ENCODE results near the gene FBLN2.
"Not testable (repeated sequence)": the region's sequence is repeated elsewhere in the genome, so short reads cannot be mapped to it uniquely, and the experiment has no call there.

Gene FBLN2

DNA sequence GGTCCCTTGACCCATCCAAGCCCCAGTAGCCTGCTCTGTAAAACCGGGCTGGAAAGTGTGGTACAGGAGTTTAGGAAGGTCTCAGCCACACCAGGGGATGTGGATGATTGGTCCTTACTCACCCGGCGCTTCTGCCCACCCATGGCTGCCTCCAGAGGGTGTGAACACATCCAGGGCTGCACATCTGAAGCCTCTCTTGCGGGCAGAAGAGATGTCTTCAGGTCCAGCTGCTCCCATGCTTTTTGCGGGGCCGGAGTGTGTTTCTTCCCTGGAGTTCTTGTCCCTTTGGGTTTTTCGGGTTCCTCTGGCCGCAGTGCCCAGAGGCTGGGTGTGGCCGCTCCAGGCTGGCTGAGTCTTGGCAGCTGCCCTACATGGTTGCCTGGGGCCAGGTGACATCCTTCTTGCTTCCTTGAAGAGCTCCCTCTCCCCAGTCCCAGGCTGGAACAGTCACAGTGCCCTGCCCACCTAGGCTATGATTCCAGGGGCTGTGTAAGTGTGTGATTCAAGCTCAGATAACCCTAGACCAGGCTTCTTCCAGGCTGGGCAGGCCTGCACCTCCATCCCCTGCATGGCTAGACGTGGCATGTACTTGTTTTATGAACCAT lies 34.9 kb upstream of the FBLN2 start:
- DNase-seq = no peak

DNA sequence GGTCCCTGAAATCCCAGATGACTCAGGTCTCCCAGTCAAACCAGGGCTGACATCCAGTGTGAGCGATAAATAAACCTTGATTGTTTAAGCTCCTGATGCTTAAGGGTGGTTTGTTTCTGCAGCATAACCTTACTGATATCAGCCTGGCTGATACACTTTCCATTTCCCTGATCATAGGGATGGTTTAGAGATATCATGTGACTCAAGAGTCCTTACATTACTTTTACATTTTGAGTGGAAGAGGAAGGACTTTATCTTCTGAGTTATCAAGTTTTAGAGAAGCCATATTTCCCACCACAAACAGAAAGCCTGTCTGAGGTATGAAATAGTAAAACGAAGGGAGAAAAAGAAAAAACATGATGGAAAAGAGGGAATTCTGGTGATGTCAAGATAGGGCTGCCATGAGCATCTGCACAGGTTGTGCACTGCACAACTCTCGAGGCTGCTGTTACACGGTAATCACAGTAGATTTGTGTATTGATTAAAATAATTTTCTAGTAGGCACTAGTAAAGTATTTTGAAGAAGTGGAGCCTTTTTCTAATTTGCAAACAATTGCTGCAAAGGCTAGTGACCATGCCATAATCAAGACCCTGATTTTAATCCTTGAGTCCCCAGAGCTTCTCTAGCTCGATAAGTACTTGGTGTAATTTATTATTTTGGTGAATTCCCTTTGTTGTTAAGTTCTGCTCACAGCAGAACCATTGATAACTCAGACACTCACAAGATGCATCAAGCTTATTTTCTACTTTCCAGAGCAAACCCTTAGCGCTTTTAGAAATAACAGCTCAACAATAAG lies 34.1 kb upstream of the FBLN2 start:
- no peak for DNase-seq

- no peak for DNase-seq
These were observed 32.9 kb upstream of the FBLN2 start for GRCh38 chr3:13515786-13516759.

GRCh38 chr3:13516760-13517135 lies 32.2 kb upstream of the FBLN2 start:
- no peak for DNase-seq

DNA sequence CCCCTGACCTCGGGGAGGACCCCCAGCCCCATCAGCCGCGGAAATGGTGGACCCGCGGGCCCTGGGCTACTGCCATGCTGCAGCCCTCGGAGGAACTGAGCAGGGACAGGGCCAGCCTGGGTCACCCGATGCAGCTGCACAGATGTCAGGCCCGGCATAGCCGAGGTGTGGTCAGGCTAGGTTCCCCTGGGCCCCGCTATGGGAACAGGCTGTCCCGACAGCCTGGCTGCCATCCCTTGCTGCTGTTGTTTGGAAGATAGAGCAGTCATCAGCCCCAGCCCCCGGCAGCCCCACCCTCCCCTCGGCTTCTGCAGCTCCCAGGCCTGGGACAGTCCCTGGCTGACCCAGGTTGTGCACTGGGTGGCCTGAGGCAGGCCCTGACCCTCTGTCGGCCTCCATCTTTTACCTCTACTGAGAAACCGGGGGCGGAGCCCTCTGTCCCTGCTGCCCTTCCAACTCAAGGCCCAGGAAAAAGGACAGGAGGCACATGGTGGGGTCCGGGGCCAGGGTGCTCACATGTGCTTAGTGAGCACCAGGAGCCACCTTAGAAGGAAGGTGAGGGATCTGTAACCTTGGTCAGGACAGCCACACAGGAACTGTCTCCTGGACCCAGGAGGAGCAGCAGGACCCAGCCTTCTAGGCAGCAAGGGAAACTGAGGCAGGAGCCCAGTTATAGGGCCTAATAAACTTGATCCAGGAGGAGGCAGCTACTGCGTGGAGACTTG lies 31.5 kb upstream of the FBLN2 start:
- no peak for DNase-seq

- peak; percentile 34 for DNase-seq
These were observed 30.4 kb upstream of the FBLN2 start for GRCh38 chr3:13518516-13518953.

DNA sequence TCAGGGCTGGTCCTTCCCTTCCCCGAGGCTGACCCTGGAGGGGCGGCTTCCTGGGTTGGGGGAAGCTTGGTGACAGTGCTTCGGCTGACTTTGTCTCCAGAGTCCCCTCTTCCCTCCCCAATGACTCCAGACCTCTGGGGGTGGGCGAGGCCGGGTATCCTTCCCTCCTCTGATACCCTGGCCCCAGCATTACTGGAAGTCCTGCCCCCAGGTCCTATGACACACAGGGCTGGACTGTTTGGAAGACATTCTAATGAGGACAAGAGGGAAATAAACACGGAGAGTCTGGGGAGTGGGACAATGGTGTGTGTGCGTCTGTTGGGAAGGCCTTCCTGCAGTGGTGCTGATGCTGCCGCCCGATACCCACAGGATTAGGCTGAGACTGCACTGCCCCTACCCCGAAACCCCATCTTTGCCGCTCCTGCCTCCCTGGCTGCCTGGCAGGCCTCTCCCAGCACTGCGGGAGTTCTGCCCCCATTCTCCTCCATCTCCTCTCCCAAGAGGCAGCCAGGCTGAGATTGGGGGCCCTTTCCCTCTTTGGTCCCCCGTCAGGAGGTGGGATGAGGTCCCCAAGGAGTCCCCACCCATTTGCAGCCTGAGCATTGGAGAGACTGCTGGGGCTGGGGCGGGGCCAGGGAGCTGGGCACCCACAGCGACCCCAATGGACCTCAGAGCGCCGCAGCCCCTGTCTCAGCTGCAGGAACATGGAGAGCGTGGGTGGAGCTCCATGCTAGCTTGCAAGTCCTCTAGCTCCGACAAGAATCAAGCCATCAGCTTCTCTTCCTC lies 29.7 kb upstream of the FBLN2 start:
- DNase-seq = no peak

DNA sequence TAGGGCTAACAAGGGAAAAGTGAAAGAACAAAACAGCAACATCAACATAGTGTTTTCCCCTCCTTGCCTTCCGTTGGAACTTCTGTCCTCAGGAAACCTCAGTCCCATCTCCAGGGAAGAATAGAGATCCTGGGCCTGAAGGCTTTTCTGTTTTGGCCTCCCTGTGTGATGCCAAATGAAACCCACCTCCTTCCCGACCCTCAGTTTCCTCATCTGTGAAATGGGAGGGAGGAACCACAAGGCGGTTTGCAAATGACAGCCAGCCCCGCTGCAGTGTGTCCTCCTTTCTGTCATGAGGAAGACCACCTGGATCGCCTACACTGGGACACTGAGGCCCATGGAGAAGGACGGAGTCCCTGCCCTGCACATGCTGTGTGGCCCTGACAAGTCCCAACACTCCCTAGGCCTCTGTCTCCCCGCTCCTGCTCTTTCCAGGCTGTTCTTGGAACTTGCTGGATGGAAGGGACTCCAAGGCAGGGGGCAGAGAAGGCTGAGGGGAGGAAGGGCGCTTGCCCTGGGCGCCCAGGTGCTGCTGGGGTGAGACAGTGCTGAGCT lies 28.5 kb upstream of the FBLN2 start:
- no peak for DNase-seq

GRCh38 chr3:13521309-13521708 lies 27.6 kb upstream of the FBLN2 start:
- DNase-seq = no peak

DNA sequence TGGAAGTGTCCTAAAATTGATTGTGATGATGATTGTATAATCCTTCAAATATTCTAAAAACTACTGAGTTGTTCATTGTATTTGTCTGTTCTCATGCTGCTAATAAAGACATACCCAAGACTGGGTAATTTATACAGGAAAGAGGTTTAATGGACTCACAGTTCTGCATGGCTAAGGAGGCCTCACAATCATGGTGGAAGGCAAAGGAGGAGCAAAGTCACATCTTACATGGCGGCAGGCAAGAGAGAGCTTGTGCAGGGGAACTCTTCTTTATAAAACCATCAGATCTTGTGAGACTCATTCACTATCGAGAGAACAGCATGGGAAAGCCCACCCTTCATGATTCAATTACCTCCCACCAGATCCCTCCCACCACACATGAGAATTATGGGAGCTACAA lies 27.2 kb upstream of the FBLN2 start:
- DNase-seq = not testable (repeated sequence)

DNA sequence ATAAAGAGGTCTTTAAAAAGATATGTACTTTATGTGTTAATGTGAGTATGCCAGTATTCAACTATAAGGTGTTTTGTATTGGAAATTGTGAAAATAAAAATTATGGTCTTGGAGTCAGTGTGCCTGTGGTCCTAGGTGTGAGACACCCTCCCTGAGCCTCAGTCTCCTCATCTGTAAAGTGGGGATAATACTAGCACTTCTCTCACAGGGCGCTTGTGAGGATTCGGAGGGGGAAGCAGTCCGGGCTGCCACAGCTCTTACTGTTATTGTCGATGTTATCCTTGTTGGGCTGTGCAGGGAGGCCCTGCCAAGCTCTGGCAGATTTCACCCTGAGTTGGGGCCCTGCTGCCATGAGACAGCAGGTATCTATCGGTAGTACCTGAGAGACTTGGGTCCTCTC lies 26.7 kb upstream of the FBLN2 start:
- no peak for DNase-seq

- peak; percentile 81 for DNase-seq
These were observed 23.8 kb upstream of the FBLN2 start for GRCh38 chr3:13524979-13525669.

GRCh38 chr3:13525827-13526625 lies 22.9 kb upstream of the FBLN2 start:
- DNase-seq = no peak

DNA sequence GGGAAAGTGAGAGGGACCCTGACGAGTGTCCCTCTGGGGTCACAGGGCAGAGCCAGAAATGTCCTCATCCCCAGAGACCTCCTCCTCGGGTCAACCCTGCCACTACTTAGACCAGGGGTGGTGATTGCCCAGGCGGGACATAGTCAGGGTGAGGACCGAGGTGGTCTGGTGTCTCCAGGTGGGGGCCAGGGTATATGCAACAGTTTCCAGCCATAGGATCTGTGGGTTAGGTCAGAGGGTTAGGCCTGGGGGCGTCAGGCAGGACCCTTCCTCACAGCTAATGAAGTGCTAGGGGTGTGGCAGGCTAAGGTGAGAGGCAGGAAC lies 22.3 kb upstream of the FBLN2 start:
- DNase-seq = no peak

DNA sequence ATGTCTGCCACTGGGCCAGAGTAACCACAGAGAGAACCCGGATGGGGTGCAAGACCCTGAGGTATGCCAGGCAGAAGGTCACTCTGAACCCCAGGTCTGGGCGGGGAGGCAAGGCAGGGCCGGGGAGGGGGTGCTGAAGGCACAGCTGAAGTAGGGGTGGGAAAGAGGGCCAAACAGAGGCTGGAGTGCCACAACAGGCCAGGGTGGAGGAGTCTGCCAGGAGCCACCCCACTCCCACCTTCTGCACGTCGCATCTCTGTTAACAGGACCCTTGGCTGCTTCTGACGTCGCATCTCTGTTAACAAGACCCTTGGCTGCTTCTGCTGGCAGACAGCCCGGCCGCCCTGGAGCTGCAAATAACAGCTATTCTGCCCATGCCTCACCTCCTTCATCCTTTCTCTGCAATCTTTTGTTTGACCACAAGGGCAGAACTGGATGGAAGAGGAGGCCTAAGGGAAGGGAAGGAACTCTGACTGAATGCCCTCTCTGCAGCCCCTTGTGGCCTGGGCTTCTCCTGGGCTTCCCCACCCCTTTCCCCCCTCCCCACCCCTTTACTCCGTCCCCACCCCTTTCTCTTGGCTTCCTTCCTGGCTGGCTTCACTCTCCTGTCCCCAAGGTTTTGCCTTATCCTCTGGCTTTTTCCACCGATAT lies 20.6 kb upstream of the FBLN2 start:
- peak; percentile 25 for DNase-seq

DNA sequence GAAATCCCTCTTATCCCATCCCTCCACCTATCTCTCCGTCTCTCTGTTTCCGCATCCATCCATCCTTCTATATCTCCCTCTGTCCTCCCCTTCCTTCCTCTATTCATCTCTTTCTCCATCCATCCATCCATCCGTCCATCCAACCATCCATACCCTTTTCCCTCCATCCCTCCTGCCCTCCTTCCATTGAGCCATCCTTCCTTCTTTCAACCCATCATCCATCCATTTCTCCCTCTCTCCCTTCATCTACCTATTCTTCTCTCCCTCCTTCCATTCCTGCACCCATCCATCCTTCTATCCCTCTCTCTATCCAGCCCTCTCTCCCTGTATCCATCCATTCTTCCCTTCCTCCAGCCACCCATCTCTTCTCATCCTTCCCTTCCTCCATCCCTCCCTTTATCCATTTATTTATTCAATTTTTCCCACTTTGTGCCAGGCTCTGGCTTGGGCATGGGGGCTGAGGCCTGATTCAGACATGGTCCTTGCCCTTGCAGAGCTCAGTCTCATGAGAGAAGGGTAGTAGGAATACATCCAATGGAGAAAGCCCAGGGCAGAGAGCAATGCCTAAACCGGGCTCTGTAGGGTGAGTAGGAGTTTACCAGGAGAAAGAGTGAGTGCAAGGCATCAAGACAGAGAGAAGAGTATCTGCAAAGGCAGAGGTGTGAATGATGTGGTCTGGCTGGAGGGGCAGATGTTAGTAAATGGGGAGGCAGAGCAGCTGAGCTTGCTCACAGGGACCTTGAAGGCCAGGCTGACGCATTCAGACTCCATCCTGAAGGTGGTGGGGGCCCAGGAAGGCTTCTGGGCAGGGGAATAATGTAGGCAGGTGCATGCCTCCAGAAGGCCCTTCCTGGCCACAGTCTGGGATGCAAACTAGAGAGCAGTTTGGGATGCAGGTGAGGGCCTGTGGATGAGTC lies 19.5 kb upstream of the FBLN2 start:
- DNase-seq = no peak

- DNase-seq = no peak
These were observed 18.5 kb upstream of the FBLN2 start for GRCh38 chr3:13530241-13531009.

DNA sequence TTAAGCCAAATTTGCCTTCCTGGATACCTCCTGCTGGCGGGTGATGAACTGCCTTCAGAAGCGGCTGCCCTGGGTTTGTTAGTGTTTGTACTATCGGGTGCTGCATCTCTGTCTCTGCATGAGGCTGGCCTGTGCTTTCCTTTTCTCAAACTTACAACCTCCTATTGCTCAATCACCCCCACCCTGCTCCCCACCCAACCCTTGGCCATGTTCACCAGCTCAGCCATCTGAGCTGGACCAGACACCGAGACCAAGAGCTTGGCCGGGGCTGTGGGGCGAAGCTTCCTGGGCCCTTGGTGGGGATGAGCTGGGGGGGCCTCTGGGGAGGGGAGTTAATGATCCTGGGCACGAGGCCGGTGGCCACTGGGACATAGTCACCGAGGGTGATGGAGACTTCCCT lies 16.8 kb upstream of the FBLN2 start:
- no peak for DNase-seq

Measured in fibroblast of skin of abdomen (primary cell).